Liver (tissue), 9 donors: ENCODE data around the gene HIVEP3. TPM values are rescaled to one million over a fixed set of nuclear protein-coding genes. Genes with fewer than 3 reads are reported as not detected.

ENCODE experiments used
- DNase-seq: peaks from one replicate; pipeline ENCODE4 v3.0.0-alpha.2; 2017; ENCODE audit warnings: low spot score
- H3K27ac ChIP-seq, 2 donors: one replicate each; pipeline ENCODE4 v1.7.0; 2013; ENCODE audit warnings: inconsistent platforms in 2 of 2, low read length in 2 of 2, control low read depth in 1 of 2, low read depth in 1 of 2, mild to moderate bottlenecking in 1 of 2
- H3K27me3 ChIP-seq, 4 donors: one replicate each; pipeline versions ENCODE4 v1.6.1 to v1.7.0; 2013; ENCODE audit warnings: low read length in 3 of 4, inconsistent platforms in 1 of 4, mild to moderate bottlenecking in 1 of 4, moderate library complexity in 1 of 4; ENCODE audit not compliant: control insufficient read depth in 4 of 4, insufficient read depth in 4 of 4
- H3K36me3 ChIP-seq, 4 donors: one replicate each; pipeline versions ENCODE4 v1.6.1 to v1.7.0; 2013; ENCODE audit warnings: low read length in 3 of 4, mild to moderate bottlenecking in 3 of 4, low read depth in 1 of 4, moderate library complexity in 1 of 4; ENCODE audit not compliant: control insufficient read depth in 4 of 4, insufficient read depth in 3 of 4
- H3K4me1 ChIP-seq, 4 donors: one replicate each; pipeline versions ENCODE4 v1.6.1 to v1.7.0; 2013; ENCODE audit warnings: low read length in 3 of 4, mild to moderate bottlenecking in 3 of 4, moderate library complexity in 1 of 4; ENCODE audit not compliant: control insufficient read depth in 4 of 4, insufficient read depth in 4 of 4
- H3K4me3 ChIP-seq, 3 donors: one replicate each; pipeline versions ENCODE4 v1.6.1 to v1.7.0; 2013; ENCODE audit warnings: low read length in 3 of 3, control low read depth in 1 of 3, low read depth in 1 of 3, mild to moderate bottlenecking in 1 of 3
- H3K9ac ChIP-seq, 2 donors: one replicate each; pipeline ENCODE4 v1.7.0; 2013; ENCODE audit warnings: low read length in 2 of 2, mild to moderate bottlenecking in 2 of 2, moderate library complexity in 2 of 2, control low read depth in 1 of 2, low read depth in 1 of 2
- H3K9me3 ChIP-seq, 4 donors: one replicate each; pipeline versions ENCODE4 v1.6.1 to v1.7.0; 2013; ENCODE audit warnings: low read length in 3 of 4; ENCODE audit not compliant: control insufficient read depth in 4 of 4
- EGR1 ChIP-seq, 2 donors: IDR thresholded peaks; 2 replicates each; pipeline ENCODE4 v1.6.1; 2016 to 2018; ENCODE audit warnings: antibody characterized with exemption in 2 of 2, low read depth in 2 of 2
- FOXA1 ChIP-seq: IDR thresholded peaks from 2 replicates; pipeline ENCODE4 v1.6.1; 2016; ENCODE audit warnings: antibody characterized with exemption
- FOXA2 ChIP-seq: IDR thresholded peaks from 2 replicates; pipeline ENCODE4 v1.6.1; 2016; ENCODE audit warnings: antibody characterized with exemption
- GABPA ChIP-seq, 2 donors: IDR thresholded peaks in 1 of 2; conservative IDR thresholded peaks in 1 of 2; 2 replicates each; pipeline ENCODE4 v1.6.1; 2016; ENCODE audit warnings: antibody characterized with exemption in 2 of 2, mild to moderate bottlenecking in 1 of 2, moderate library complexity in 1 of 2
- HNF4A ChIP-seq, 2 donors: conservative IDR thresholded peaks; 2 replicates each; pipeline ENCODE4 v1.6.1; 2016; ENCODE audit warnings: antibody characterized with exemption in 2 of 2, mild to moderate bottlenecking in 2 of 2
- HNF4G ChIP-seq: IDR thresholded peaks from 2 replicates; pipeline ENCODE4 v1.6.1; 2016; ENCODE audit warnings: antibody characterized with exemption
- JUND ChIP-seq, 2 donors: IDR thresholded peaks; 2 replicates each; pipeline ENCODE4 v1.6.1; 2016; ENCODE audit warnings: antibody characterized with exemption in 2 of 2
- NR2F2 ChIP-seq: IDR thresholded peaks from 2 replicates; pipeline ENCODE4 v1.6.1; 2016; ENCODE audit warnings: antibody characterized with exemption
- RAD21 ChIP-seq, 2 donors: IDR thresholded peaks; 2 replicates each; pipeline ENCODE4 v1.6.1; 2016; ENCODE audit warnings: antibody characterized with exemption in 2 of 2, mild to moderate bottlenecking in 2 of 2
- RXRA ChIP-seq, 2 donors: IDR thresholded peaks; 2 replicates each; pipeline ENCODE4 v1.6.1; 2017 to 2018; ENCODE audit warnings: antibody characterized with exemption in 2 of 2, mild to moderate bottlenecking in 1 of 2
- SP1 ChIP-seq: IDR thresholded peaks from 2 replicates; pipeline ENCODE4 v1.6.1; 2018; ENCODE audit warnings: antibody characterized with exemption, mild to moderate bottlenecking
- TAF1 ChIP-seq: conservative IDR thresholded peaks from 2 replicates; pipeline ENCODE4 v1.6.1; 2016; ENCODE audit warnings: antibody characterized with exemption, mild to moderate bottlenecking
- YY1 ChIP-seq: IDR thresholded peaks from 2 replicates; pipeline ENCODE4 v1.6.1; 2016; ENCODE audit warnings: antibody characterized with exemption, mild to moderate bottlenecking
- WGBS: extraction: QIAGEN DNeasy Blood & Tissue Kit; methylation state at CpG from one replicate; pipeline ENCODE4 v1.1.7; 2013; 5-methylcytosine and 5-hydroxymethylcytosine counted together
- polyA plus RNA-seq, 2 donors: library from polyadenylated mRNA; stranded (reverse) in 1 of 2; unstranded in 1 of 2; fragments of 200-250 nt in 1 of 2; fragments of >200 nt in 1 of 2; fragmentation: Nextera tagmentation in 1 of 2; extraction: Ambion mirVana in 1 of 2; gene quantifications; one replicate each; pipeline versions ENCODE4 v1.2.1 to v1.2.3, GENCODE V29; 2013 to 2015
- total RNA-seq, 2 donors: library from RNA; depleted of rRNA; stranded (reverse); fragments of >200 nt; gene quantifications; one replicate each; pipeline ENCODE4 v1.2.3, GENCODE V29; 2014
- TF ChIP-seq, protein P1 (sequence below): IDR thresholded peaks from 2 replicates; pipeline ENCODE4 v1.6.1; 2016; ENCODE audit warnings: antibody characterized with exemption, mild to moderate bottlenecking
- TF ChIP-seq, protein P2 (sequence below): IDR thresholded peaks from 2 replicates; pipeline ENCODE4 v1.6.1; 2016; ENCODE audit warnings: antibody characterized with exemption
- TF ChIP-seq, protein P3 (sequence below): IDR thresholded peaks from 2 replicates; pipeline ENCODE4 v1.6.1; 2016; ENCODE audit warnings: antibody characterized with exemption
- donor health status: healthy.
- donor health status: healthy.
- donor health status: healthy.
- donor health status: healthy.
- donor health status: healthy.

HIVEP3 gene
- total and polyA plus RNA-seq, 4 donors: 0.93 to 1.6 (median 1.4) TPM

DNA sequence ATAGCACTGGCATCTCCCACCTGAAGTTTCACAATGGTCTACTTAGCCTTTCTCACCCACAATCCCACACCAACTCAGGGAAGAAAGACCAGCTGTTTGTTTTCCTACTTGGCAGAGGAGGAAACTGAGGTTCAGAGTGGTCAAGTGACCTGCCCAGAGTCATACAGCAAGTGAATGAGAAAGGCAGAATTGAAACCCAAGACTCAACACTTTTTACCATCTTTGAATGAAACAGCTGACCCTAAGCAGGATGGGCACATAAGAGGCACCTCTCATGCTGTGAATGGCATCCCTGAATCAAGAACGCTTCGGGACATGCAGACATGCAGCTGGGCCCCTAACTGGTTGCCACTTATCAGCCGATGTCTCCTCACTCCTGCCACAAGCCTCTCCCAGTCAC is 193.8 kb downstream of the HIVEP3 start:
- peaks cover 0 to 13% (median 4%) of the 10 kb centered on the region in 4 donors for H3K4me1 ChIP-seq
- no peak overlapping the region for H3K4me3 ChIP-seq
- H3K27me3 ChIP-seq: no peaks in the 10 kb centered on the region
- no peak overlapping the region for H3K9ac ChIP-seq
- no peak overlapping the region for H3K27ac ChIP-seq
- 96% methylated on average over 3 of the region's 3 CpGs for WGBS
- no peaks in the 10 kb centered on the region for H3K9me3 ChIP-seq
- no peak for DNase-seq
- no peaks in the 10 kb centered on the region for H3K36me3 ChIP-seq
- TF ChIP-seq SP1 (no peak), FOXA1 (no peak), YY1 (no peak), GABPA (IDR thresholded peaks at IDR 0.05 in 1 of 2, conservative IDR thresholded peaks at IDR 0.05 in 1 of 2) (no peak)
- TF ChIP-seq, protein P1, sequence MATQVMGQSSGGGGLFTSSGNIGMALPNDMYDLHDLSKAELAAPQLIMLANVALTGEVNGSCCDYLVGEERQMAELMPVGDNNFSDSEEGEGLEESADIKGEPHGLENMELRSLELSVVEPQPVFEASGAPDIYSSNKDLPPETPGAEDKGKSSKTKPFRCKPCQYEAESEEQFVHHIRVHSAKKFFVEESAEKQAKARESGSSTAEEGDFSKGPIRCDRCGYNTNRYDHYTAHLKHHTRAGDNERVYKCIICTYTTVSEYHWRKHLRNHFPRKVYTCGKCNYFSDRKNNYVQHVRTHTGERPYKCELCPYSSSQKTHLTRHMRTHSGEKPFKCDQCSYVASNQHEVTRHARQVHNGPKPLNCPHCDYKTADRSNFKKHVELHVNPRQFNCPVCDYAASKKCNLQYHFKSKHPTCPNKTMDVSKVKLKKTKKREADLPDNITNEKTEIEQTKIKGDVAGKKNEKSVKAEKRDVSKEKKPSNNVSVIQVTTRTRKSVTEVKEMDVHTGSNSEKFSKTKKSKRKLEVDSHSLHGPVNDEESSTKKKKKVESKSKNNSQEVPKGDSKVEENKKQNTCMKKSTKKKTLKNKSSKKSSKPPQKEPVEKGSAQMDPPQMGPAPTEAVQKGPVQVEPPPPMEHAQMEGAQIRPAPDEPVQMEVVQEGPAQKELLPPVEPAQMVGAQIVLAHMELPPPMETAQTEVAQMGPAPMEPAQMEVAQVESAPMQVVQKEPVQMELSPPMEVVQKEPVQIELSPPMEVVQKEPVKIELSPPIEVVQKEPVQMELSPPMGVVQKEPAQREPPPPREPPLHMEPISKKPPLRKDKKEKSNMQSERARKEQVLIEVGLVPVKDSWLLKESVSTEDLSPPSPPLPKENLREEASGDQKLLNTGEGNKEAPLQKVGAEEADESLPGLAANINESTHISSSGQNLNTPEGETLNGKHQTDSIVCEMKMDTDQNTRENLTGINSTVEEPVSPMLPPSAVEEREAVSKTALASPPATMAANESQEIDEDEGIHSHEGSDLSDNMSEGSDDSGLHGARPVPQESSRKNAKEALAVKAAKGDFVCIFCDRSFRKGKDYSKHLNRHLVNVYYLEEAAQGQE: no peak

DNA sequence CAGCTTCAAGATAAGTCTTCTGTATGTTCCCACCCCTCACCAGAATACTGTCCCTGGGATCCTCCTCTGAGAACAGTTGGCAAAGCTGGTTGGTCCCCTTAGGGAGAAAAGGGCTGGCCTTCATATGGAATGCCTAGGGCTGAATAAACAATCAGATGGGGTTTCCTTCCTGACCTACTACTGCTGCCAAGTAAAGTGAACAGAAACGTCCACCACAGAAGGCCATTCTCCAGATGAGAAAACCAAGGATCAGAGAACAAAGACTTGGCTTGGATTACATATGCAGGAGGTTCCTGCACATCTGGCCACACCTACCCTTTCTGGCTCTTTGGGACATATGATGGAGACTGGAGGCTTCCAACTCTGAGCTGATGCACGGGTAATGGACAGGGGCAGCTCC is 194.5 kb downstream of the HIVEP3 start:
- H3K4me1 ChIP-seq: peaks cover 0 to 13% (median 4%) of the 10 kb centered on the region in 4 donors
- TF ChIP-seq EGR1 (IDR thresholded peaks at IDR 0.05; ENCODE audit: low read depth in 2 of 2): no peak
- no peak for TF ChIP-seq FOXA2
- TF ChIP-seq, protein P2, sequence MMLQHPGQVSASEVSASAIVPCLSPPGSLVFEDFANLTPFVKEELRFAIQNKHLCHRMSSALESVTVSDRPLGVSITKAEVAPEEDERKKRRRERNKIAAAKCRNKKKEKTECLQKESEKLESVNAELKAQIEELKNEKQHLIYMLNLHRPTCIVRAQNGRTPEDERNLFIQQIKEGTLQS: no peak
- TF ChIP-seq FOXA1: no peak
- no peak for TF ChIP-seq YY1
- TF ChIP-seq SP1: no peak
- TF ChIP-seq HNF4G: no peak
- TF ChIP-seq HNF4A (conservative IDR thresholded peaks at IDR 0.05): no peak
- no peak for TF ChIP-seq RAD21 (IDR thresholded peaks at IDR 0.05)
- TF ChIP-seq TAF1: no peak
- TF ChIP-seq, protein P3, sequence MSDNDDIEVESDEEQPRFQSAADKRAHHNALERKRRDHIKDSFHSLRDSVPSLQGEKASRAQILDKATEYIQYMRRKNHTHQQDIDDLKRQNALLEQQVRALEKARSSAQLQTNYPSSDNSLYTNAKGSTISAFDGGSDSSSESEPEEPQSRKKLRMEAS: no peak
- TF ChIP-seq, protein P1: no peak
- no peak for TF ChIP-seq JUND (IDR thresholded peaks at IDR 0.05)
- TF ChIP-seq NR2F2: no peak
- TF ChIP-seq RXRA (IDR thresholded peaks at IDR 0.05): no peak
- WGBS: 62% methylated on average over 2 of the region's 2 CpGs
- H3K27ac ChIP-seq: no peak overlapping the region
- H3K4me3 ChIP-seq: no peak overlapping the region
- no peak overlapping the region for H3K9ac ChIP-seq
- no peaks in the 10 kb centered on the region for H3K27me3 ChIP-seq
- no peak for DNase-seq
- no peaks in the 10 kb centered on the region for H3K36me3 ChIP-seq
- no peaks in the 10 kb centered on the region for H3K9me3 ChIP-seq
